ENCODE results near the gene KLHL7.
A peak's percentile ranks its signal among the peaks of the same experiment; 100 is the strongest.
"Not testable (repeated sequence)": the region's sequence is repeated elsewhere in the genome, so short reads cannot be mapped to it uniquely, and the experiment has no call there.

Gene KLHL7

DNA sequence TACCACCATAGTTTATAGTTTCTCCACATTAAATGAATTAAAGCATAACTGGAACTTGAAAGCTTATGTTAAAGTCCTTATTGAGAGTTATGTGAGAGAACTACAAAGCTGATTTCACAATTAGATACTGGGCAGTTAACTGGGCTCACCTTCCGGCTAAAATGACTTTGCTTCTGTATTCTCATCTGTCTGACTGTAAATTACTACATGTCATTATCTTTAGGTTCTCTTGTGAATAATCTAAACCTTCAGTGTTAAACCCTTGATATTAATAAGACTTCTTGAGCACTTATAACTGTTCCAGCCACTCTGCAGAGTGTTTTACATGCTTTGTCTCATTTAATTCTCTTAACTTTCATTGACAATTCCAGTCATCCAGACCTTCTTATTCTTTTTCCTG lies 3.9 kb downstream of the KLHL7 start:
- DNase-seq = no peak

DNA sequence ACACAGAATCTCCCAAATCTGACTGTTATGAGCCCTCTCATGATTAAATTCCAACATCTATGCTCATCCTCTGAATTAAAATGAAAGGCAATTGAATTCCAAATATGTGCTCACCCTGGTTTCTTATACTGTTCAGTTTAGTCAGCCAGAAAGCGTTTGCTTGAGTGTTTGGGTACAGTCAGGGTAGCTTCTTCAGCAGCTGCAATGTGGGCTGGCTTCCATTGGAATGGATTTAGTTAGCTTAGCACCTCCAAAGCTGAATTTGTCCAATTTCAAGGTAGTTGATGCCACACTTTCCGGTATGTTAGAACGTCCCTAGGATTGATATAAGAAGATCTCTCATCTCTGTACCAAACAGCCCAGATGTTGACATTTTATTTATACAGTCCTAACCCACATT lies 9.3 kb downstream of the KLHL7 start:
- DNase-seq = no peak

DNA sequence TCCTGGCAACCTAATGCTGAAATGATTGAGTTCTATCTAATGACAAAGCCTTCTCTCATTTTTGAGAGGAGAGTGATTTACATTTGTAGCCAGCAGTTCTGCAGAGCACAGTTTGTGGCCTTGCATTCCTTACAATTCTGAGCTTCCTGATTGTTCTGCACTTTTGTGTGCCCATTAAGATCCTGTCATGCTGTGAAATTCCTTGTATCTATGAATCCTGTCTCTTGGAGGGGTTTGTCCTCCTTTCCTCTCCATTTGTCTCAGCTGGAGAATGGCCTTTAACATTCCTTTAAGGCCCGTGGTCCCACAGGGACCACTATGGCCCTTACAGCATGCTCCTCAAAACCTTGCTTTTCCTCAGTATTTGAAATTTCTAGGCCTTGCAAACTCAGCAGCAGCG lies 10.4 kb downstream of the KLHL7 start:
- DNase-seq = no peak

DNA sequence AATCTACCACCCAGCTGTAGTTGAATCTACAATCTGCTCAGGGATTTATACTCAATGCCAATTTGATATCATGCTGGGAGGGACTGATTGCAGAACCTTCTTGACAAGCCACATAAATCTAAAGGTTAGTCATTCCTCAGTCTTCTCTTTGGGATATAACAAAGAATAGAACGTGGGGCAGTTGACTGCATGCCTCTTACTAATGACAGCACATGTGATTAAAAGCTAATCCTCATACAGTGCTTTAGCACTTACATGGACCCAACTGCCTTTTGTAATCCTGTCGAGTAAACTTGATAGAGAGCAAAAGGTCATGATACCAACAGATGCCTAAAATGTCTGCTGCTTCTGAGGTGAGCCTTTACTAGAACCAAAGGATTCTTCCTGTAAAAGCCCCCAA lies 12.3 kb downstream of the KLHL7 start:
- DNase-seq = no peak

DNA sequence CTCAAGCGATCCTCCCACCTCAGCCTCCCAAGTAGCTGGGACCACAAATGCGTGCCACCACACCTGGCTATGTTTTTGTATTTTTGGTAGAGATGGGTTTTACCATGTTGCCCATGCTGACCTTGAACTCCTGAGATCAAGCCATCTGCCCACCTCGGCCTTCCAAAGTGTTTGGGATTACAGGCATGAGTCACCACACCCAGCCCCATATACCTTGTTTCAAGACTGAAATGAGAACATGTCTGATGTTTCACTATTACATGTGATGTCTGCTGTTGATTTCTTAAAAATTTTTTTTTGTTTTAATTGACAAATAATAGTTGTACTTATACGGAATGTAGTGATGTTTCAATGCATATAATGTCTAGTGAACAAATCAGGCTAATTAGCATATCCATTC lies 14.5 kb downstream of the KLHL7 start:
- DNase-seq = no peak

DNA sequence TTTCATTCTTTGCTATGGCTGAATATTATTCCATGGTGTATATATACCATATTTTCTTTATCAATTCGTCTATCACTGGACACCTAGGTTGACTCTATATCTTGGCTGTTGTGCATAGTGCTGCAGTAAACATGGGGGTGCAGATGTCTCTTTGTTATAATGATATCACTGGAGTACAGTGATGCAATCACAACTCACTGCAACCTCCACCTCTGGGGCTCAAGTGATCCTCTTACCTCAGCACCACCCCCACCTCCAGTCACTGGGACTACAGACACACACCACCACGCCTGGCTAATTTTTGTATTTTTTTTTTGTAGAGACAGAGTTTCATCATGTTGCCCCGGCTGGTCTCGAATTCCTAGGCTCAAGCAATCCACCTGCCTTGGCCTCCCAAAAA lies 15.6 kb downstream of the KLHL7 start:
- no peak for DNase-seq

DNA sequence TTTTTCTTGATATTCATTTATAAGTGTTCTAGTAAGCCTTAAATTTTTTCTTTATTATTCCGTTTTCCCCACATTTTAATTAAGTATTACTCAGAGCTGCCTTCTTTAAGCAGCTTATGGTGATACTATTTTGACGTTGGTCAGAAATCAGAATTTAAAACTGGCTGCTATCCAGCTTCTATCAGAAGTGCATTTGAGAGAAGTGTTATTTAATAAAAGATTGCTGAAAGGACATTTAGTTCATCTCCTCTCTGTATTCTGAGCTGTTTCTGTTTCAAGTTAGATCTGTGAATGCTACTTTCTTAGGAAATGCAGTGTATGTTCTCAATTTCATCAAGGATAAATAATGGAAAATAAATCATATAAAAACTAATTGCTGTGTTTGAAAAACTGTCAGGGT lies 17.4 kb downstream of the KLHL7 start:
- DNase-seq = no peak

DNA sequence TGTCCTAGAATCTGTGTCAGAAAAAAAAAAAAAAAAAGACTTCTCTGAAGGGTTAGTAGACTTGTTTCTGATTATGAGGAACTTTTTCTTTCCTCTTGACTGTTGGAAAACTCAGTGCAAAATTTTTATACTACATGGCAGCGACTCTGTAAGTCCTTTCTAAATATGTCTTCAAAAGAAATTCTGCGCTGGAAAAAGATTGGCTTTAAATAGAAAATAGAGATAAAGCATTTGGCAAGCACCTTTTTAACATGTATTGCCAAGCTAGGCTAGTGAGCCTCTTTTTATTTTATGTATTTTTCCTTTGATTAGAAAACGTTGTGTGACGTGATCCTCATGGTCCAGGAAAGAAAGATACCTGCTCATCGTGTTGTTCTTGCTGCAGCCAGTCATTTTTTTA lies 17.9 kb downstream of the KLHL7 start:
- DNase-seq = no peak

DNA sequence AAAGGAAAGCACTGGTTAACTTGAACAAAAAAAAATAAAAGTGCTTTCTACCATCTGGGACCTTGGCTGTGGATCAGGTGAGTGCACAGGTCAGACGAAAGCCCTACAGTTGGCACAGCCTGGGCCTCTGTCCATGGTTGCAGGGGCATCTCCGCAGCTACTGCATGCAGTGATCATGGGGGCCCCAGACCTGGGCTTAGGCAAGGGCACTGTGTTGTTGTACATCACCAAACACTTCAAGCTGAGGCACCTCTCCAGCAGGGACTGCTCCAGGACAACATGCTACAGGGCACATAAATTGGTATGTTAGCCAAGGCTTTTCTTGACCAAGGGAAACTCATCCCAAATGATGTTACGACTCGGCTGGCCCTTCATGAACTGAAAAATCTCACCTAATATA lies 23.5 kb downstream of the KLHL7 start:
- DNase-seq = no peak

DNA sequence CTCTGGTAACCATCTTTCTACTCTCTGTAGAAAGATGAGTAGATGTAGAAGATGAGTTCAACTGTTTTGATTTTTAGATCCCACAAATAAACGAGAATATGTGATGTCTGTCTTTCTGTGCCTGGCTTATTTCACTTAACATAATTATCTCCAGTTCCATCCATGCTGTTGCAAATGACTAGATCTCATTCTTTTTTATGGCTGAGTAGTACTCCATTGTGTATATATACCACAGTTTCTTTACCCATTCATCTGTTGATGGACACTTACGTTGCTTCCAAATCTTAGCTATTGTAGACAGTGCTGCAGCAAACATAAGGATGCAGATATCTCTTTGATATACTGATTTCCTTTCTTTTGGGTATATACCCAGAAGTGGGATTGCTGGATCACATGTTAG lies 26.2 kb downstream of the KLHL7 start:
- not testable (repeated sequence) for DNase-seq

DNA sequence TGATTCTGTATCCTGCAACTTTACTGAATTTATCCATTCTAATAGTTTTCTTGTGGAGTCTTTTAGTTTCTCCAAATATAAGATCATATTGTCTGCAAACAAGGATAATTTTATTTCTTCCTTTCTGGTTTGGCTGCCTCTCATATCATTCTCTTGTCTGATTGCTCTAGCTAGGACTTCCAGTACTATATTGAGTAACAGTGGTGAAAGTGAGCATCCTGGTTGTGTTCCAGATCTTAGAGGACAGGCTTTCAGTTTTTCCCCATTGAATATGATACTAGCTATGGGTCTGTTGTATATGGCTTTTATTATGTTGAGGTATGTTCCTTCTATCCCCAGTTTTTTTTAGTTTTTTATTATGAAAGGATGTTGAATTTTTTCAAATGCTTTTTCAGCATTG lies 28.2 kb downstream of the KLHL7 start:
- no peak for DNase-seq

DNA sequence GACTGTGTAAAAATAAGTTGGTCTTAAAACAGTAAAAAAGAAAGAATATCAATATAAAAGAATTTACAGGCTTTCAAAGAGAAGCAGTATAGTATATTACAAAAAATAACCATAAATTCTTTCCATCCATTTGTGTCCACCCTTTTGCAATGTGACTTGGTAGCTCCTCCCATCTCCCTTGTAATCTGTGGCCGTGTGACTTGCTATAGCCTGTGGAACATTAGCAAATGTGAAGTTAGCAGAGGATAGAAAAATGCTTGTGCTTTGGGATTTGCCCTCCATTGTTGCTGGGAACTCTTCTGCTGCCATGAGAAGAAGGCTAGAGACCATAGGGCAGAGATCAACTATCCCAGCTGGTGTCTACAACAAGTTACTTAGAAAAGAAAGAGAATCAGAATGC lies 30.2 kb downstream of the KLHL7 start:
- no peak for DNase-seq

DNA sequence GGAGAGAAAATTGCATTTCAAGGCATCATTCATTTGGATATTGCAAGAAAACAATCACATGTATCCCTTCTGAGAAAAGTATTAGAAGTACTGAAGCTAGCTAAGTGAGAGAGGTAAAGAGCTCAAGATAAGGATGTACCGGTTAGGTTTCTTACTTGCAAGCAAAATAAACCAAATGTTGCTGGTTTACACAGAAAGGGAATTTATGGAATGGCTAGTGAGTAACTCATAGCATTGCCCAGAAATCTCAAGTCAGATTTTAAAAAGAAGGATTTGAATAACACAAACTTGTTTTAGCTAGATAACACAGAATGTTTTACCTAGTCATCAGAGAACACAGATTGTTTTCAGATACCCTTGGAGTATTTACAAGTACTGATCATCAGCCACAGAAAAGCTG lies 30.6 kb downstream of the KLHL7 start:
- no peak for DNase-seq

DNA sequence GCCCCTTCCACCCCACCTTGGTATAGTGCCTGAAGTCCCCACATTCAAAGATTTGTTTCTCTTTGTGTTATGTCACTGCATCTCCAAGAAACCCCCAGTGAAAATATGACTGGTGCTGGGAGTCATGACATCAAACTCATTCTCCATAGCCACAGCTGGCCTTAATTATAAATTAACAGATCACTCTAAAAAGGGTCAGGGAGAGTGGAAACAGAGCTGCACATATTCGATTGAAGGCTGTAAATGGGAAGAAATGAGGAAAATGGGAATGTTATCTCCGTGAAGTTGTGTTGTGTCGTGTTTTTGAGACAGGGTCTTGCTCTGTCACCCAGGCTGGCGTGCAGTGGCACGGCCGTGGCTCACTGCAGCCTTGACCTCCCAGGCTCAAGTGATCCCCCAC lies 52.1 kb downstream of the KLHL7 start:
- DNase-seq = no peak

DNA sequence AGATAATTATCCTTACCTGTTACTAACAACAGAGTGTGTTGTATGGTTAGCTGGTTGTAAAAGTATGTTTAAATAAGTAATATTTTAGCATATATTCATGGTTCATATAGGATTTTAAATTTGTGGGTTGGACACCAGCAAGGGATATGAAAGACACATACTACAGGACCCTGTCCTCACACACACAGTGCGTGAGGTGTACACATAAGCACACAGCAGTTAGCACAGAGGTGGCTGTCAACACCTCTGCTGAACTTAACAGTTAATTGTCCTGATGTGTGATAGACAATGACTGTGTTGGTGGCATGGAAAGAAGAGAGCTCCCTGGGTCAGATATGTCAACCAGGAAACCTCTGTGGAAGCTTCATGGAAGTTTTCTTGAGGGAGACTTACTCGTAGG lies 53.0 kb downstream of the KLHL7 start:
- DNase-seq = no peak

DNA sequence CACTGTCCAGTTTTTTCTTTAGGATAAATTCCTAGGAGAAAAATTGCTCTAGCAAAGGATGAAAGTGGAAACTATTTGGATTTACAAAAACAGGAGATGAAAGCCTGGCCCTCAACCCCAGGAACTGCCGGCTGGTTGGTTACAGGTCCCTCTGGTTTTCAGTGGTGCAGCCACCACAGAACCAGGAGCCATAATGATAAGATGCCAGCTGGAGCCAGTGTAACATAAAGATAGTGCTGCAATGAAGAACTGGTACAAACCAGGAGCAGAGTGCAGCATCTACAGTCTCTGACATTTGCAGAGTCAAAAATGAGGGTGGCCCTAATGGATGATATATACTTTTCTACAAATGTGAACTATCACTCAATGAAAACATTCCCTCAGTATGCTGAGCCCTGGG lies 55.9 kb downstream of the KLHL7 start:
- DNase-seq = no peak

DNA sequence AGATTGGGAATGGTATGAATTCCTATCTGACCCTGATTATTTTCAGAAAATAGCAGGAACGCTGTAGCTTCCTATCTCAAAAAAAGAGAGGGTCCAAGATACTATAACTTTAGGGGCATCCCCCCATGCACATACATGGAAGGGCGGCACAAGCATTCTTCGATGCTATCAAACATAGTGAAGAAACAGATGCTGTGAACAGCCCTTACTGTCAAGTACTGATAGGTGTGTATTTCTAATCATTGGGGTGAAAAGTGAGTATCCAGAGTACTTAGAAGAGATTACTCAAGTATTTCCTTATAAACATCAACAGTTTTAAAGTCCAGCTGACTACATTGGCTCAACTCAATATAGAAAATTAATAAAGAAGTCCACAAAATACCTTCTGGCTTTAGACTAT lies 59.3 kb downstream of the KLHL7 start:
- no peak for DNase-seq

DNA sequence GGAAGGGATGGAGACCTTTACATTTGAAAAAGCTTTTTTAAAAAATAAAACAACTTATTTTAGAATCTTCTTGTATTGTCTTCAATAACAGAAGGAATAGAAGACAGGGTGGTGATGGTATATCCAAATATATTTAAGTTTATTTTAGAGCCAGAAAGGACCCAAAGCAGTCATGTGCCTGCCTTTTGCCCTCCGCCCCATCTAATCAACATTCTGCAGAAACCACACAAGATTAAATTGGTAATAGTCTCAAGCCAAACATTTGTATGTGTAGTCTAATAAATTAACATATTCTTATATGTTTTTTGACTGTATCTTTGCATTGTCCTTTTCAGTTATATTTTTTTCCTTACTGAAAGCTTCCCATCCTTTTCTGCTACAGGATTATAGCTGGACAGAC lies 59.7 kb downstream of the KLHL7 start:
- DNase-seq = no peak

DNA sequence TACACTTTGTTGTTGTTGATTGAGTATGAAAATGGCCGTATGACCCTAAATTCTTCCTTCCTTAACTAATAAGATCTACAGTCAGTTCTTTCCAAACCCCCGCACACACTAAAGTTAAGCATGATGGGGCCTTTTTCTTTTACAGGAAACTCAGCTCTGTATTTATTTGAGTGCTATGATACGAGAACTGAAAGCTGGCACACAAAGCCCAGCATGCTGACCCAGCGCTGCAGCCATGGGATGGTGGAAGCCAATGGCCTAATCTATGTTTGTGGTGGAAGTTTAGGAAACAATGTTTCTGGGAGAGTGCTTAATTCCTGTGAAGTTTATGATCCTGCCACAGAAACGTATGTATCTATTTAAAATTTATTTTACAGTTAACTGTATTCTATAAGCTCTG lies 62.1 kb downstream of the KLHL7 start:
- no peak for DNase-seq

DNA sequence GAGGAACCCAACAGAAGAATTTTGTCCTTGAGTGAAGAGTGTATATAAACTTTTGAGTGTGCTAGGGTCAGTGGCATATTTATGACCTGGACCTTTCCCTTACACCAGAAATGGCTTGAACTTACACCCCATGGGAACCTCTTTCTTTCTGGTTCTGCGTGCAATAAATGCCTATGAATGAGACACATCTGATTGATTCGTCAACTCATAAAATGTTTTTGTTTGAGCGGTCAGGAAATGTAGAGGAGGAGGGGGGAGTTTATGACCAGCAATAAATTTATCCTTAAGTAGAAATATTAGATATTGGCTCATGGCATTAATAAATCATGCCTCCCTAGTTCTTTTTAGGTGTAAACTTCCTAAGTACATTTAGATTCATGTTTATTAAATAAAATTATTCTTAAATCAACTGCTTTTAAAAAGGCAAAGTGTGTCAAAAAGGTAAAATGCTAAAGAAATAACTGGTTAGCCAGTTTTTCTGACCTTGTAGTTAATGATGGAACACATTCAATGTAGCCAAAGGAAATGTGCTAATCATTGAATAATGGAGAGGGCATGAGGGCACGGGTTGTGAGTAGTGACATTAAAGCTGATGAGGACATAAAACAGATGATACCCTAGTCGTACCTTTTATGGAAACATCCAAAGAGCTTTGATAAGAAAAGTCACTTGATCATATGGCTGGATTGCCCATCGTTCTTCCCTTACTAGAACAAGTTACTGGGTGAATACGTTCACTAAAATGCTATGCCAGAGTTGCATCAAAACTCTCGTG lies 62.7 kb downstream of the KLHL7 start:
- no peak for DNase-seq

DNA sequence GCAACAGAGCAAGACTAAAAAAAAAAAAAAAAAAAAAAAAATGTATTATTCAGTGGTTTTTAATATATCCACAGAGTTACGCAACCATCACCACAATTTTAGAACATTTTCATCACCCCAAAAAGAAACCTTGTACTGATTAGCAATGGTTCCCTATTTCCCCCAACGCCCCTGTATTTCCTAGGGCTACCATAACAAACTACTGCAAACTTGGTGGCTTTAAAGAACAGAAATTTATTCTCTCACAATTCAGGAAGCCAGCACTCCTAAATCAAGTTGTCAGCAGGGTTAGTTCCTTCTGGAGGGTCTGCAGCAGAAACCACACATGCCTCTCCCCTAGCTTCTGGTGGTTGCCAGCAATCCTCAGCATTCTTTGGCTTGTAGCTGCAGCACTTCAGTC lies 70.4 kb downstream of the KLHL7 start:
- DNase-seq = no peak

DNA sequence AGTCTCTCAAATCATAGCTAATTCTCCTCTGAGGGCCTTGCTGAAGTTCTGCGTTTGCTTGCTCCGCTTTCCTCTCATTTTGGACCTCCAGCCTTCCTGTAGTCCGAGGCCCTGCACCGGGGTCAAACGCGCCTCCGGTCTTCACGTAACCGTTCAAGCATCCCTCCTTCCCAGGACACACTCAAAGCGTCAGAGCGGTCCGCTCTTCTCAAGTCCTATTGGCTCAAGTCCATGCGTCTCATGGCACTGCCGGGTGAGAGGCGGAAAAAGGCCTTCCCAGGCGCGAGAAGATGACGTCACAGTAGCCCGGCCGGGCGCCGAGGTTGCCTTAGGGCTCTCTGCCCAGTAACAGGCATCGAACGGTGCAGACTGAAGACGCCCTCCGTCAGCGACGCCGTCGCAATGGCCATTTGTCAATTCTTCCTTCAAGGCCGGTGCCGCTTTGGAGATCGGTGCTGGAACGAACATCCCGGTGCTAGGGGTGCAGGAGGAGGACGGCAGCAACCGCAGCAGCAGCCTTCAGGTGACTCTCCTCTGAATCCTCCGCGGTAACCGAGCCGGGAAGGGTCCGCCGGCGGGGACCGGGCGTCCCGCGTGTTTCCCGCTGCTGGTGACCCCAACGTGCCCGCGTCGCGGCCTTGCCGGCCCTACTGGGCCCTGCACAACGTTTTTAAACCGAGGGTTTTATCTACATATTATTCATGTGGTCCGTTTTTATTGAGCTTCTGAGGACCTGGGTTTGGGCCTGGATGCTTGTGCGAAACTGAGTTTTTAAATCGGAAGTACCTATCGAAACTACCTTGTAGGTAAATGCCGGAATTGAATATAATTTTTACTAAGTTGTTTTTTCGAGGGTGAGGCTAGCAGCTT lies 76.3 kb downstream of the KLHL7 start, which contains the start of gene NUP42:
NUP42 (plus strand) TSS at position 365 of the 870 bp plus-strand sequence; CDS start at position 403, 38 bp downstream.
- DNase-seq = peak; percentile 99

DNA sequence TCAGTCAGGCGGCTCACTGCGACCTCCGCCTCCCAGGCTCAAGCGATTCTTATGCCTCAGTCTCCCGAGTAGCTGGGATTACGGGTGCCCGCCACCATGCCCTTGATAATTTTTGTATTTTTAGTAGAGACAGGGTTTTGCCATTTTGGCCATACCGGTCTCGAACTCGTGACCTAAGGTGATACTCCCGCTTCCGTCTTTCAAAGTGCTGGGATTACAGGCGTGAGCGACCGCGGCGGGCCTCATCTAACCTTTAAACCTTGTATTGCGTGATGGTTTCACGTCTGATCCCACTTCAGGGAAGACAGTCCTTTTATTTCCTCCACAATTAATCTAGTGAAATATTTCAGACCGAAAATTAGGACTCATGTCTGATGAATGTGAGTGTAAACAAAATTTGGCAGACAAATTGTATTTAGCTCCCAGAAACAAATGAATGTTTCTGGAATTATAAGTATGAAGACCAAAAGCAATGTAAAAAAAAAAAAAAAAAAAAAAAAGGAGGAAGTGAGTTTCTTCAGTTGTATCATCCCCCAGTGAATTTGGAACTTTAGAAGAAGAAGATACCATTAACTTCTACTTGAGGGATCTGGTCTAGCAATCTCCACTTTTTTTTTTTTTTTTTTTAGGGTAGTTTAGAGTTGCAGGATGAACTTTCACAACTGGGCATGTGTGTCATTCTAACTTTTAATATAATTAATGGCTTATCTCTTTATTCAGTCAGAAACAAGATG lies 77.9 kb downstream of the KLHL7 start:
- no peak for DNase-seq

DNA sequence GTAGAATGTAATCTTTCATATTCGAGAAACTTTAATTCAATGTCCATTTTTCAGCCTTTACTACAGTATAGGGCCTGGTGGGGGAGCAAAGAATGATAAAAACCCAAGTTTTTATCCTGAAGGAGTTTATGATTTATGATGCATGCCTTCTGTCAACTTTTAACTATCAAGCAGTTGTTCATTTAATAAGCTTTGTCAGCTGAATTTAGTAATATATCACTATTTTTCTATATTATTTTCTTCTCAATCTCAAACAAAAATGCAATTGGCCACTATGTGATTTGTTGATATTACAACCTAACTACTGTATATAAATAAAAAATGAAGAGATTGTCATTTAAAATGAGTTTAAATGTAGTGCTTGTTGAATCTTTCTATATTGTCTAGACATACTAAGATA lies 78.7 kb downstream of the KLHL7 start:
- no peak for DNase-seq
